SK-N-SH (cell line): ENCODE data around the gene MYO15A.
"Not testable (repeated sequence)": the region's sequence is repeated elsewhere in the genome, so short reads cannot be mapped to it uniquely, and the experiment has no call there.

ENCODE experiments used
- CHD2 ChIP-seq: fragments of 150-350 bp; IDR thresholded peaks from 2 replicates; pipeline ENCODE4 v1.6.1; 2018; ENCODE audit warnings: low read length; ENCODE audit not compliant: partially characterized antibody
- EP300 ChIP-seq, 2 experiments: IDR thresholded peaks; 2 replicates each; pipeline versions ENCODE4 v1.4.0 to v1.6.1; 2012; ENCODE audit warnings: borderline replicate concordance in 1 of 2, low read depth in 1 of 2, low read length in 1 of 2
- FOXM1 ChIP-seq: IDR thresholded peaks from 2 replicates; pipeline ENCODE4 v1.4.0; 2012; ENCODE audit warnings: low read depth, mild to moderate bottlenecking
- NRF1 ChIP-seq: IDR thresholded peaks from 2 replicates; pipeline ENCODE4 v1.6.1; 2012; ENCODE audit warnings: low read depth, mild to moderate bottlenecking, low read length
- POLR2AphosphoS5 ChIP-seq: IDR thresholded peaks from 2 replicates; pipeline ENCODE4 v1.6.1; 2012; ENCODE audit warnings: low read depth, low read length
- RCOR1 ChIP-seq: fragments of 150-350 bp; IDR thresholded peaks from 2 replicates; pipeline ENCODE4 v1.6.1; 2017; ENCODE audit warnings: antibody characterized with exemption, low read length
- RXRA ChIP-seq: IDR thresholded peaks from 2 replicates; pipeline ENCODE4 v1.4.0; 2012; ENCODE audit warnings: low read depth, mild to moderate bottlenecking, borderline replicate concordance
- TF ChIP-seq, protein P1 (sequence below): fragments of 200-600 bp; sonication (generic); IDR thresholded peaks from 2 replicates; pipeline ENCODE4 v1.6.1; 2017; ENCODE audit warnings: antibody characterized with exemption, mild to moderate bottlenecking, moderate library complexity
- TF ChIP-seq, protein P2 (sequence below): fragments of 150-350 bp; IDR thresholded peaks from 2 replicates; pipeline ENCODE4 v1.6.1; 2017; ENCODE audit warnings: antibody characterized with exemption, low read length, low read depth, borderline replicate concordance
- TF ChIP-seq, protein P3 (sequence below): IDR thresholded peaks from 2 replicates; pipeline ENCODE4 v1.6.1; 2012; ENCODE audit warnings: mild to moderate bottlenecking, low read depth, low read length, moderate library complexity

DNA sequence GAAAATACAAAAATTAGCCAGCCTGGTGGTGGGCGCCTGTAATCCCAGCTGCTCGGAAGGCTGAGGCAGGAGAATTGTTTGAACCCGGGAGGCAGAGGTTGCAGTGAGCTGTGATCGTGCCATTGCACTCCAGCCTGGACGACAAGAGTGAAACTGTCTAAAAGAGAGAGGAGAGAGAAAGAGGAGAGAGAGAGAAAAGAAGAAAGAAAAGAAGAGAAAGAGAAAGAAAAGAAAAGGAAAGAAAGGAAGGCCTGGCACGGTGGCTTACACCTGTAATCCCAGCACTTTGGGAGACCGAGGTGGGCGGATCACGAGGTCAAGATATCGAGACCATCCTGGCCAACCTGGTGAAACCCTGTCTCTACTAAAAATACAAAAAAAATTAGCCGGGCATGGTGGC is 108.3 kb downstream of the MYO15A start:
- not testable (repeated sequence) for TF ChIP-seq RCOR1; RXRA; EP300 (IDR thresholded peaks at IDR 0.05; ENCODE audit: borderline replicate concordance in 1 of 2, low read depth in 1 of 2, low read length in 1 of 2); POLR2AphosphoS5; FOXM1; NRF1; CHD2
- TF ChIP-seq, protein P1, sequence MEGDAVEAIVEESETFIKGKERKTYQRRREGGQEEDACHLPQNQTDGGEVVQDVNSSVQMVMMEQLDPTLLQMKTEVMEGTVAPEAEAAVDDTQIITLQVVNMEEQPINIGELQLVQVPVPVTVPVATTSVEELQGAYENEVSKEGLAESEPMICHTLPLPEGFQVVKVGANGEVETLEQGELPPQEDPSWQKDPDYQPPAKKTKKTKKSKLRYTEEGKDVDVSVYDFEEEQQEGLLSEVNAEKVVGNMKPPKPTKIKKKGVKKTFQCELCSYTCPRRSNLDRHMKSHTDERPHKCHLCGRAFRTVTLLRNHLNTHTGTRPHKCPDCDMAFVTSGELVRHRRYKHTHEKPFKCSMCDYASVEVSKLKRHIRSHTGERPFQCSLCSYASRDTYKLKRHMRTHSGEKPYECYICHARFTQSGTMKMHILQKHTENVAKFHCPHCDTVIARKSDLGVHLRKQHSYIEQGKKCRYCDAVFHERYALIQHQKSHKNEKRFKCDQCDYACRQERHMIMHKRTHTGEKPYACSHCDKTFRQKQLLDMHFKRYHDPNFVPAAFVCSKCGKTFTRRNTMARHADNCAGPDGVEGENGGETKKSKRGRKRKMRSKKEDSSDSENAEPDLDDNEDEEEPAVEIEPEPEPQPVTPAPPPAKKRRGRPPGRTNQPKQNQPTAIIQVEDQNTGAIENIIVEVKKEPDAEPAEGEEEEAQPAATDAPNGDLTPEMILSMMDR = not testable (repeated sequence)
- TF ChIP-seq, protein P2, sequence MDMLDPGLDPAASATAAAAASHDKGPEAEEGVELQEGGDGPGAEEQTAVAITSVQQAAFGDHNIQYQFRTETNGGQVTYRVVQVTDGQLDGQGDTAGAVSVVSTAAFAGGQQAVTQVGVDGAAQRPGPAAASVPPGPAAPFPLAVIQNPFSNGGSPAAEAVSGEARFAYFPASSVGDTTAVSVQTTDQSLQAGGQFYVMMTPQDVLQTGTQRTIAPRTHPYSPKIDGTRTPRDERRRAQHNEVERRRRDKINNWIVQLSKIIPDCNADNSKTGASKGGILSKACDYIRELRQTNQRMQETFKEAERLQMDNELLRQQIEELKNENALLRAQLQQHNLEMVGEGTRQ = not testable (repeated sequence)
- TF ChIP-seq, protein P3, sequence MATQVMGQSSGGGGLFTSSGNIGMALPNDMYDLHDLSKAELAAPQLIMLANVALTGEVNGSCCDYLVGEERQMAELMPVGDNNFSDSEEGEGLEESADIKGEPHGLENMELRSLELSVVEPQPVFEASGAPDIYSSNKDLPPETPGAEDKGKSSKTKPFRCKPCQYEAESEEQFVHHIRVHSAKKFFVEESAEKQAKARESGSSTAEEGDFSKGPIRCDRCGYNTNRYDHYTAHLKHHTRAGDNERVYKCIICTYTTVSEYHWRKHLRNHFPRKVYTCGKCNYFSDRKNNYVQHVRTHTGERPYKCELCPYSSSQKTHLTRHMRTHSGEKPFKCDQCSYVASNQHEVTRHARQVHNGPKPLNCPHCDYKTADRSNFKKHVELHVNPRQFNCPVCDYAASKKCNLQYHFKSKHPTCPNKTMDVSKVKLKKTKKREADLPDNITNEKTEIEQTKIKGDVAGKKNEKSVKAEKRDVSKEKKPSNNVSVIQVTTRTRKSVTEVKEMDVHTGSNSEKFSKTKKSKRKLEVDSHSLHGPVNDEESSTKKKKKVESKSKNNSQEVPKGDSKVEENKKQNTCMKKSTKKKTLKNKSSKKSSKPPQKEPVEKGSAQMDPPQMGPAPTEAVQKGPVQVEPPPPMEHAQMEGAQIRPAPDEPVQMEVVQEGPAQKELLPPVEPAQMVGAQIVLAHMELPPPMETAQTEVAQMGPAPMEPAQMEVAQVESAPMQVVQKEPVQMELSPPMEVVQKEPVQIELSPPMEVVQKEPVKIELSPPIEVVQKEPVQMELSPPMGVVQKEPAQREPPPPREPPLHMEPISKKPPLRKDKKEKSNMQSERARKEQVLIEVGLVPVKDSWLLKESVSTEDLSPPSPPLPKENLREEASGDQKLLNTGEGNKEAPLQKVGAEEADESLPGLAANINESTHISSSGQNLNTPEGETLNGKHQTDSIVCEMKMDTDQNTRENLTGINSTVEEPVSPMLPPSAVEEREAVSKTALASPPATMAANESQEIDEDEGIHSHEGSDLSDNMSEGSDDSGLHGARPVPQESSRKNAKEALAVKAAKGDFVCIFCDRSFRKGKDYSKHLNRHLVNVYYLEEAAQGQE = not testable (repeated sequence)
